GM23338 (cell line): ENCODE measurements around the gene CES2. TPM values are rescaled to one million over a fixed set of nuclear protein-coding genes. Genes with fewer than 3 reads are reported as not detected.

Experiments
- ATAC-seq: fragments of 200-7000 bp; cut with Tn5 transposase; 3 replicates; pipeline ENCODE4 v1.9.1; 2020
- DNase-seq: peaks from one replicate; pipeline ENCODE4 v3.0.0-alpha.2; 2015; ENCODE audit warnings: low spot score
- H2AFZ ChIP-seq: fragments of 200-600 bp; sonication (generic); 2 replicates; pipeline ENCODE4 v1.8.0; 2016; ENCODE audit warnings: antibody characterized with exemption, mild to moderate bottlenecking, moderate library complexity
- H3F3A ChIP-seq: fragments of 200-600 bp; sonication (generic); replicated peaks from 2 replicates; pipeline ENCODE4 v1.8.0; 2017; ENCODE audit warnings: antibody characterized with exemption, mixed run types, low read depth
- H3K27ac ChIP-seq: fragments of 200-600 bp; sonication (generic); 2 replicates; pipeline ENCODE4 v1.6.1; 2016; ENCODE audit warnings: low read depth
- H3K27me3 ChIP-seq: fragments of 200-600 bp; sonication (generic); 2 replicates; pipeline ENCODE4 v1.8.0; 2016; ENCODE audit warnings: mild to moderate bottlenecking, mixed run types, moderate library complexity; ENCODE audit not compliant: insufficient read depth
- H3K36me3 ChIP-seq: fragments of 200-600 bp; sonication (generic); 2 replicates; pipeline ENCODE4 v1.8.0; 2016; ENCODE audit warnings: mild to moderate bottlenecking; ENCODE audit not compliant: insufficient read depth
- H3K4me1 ChIP-seq: fragments of 200-600 bp; sonication (generic); 2 replicates; pipeline ENCODE4 v1.8.0; 2016; ENCODE audit warnings: mild to moderate bottlenecking, moderate library complexity; ENCODE audit not compliant: insufficient read depth
- H3K4me2 ChIP-seq: fragments of 200-600 bp; sonication (generic); 2 replicates; pipeline ENCODE4 v1.7.1; 2017; ENCODE audit warnings: mixed run types
- H3K4me3 ChIP-seq: fragments of 200-600 bp; sonication (generic); 2 replicates; pipeline ENCODE4 v1.6.1; 2016; ENCODE audit warnings: mixed run types
- H3K79me2 ChIP-seq: fragments of 200-600 bp; sonication (generic); replicated peaks from 2 replicates; pipeline ENCODE4 v1.8.0; 2017; ENCODE audit warnings: mild to moderate bottlenecking; ENCODE audit not compliant: insufficient read depth
- H3K9me2 ChIP-seq: fragments of 200-600 bp; sonication (generic); 2 replicates; pipeline ENCODE4 v1.8.0; 2017; ENCODE audit not compliant: insufficient read depth
- H4K20me1 ChIP-seq: fragments of 200-600 bp; sonication (generic); replicated peaks from 2 replicates; pipeline ENCODE4 v1.8.0; 2017; ENCODE audit warnings: mild to moderate bottlenecking; ENCODE audit not compliant: insufficient read depth
- H3K27ac Mint-ChIP-seq: 2 replicates; pipeline ENCODE4 v1.8.0; 2020; ENCODE audit warnings: inconsistent platforms, mild to moderate bottlenecking, moderate library complexity, mixed read lengths
- H3K27me3 Mint-ChIP-seq: 3 replicates; pipeline ENCODE4 v1.8.0; 2022; ENCODE audit warnings: low read depth, mild to moderate bottlenecking, moderate library complexity, mixed read lengths, inconsistent platforms; ENCODE audit not compliant: insufficient read depth, poor library complexity
- H3K36me3 Mint-ChIP-seq: 3 replicates; pipeline ENCODE4 v1.8.0; 2021; ENCODE audit warnings: low read depth, mild to moderate bottlenecking, inconsistent platforms, moderate library complexity, mixed read lengths
- H3K4me1 Mint-ChIP-seq: 3 replicates; pipeline ENCODE4 v1.8.0; 2020; ENCODE audit warnings: mild to moderate bottlenecking, inconsistent platforms, mixed read lengths
- H3K4me3 Mint-ChIP-seq: 3 replicates; pipeline ENCODE4 v1.8.0; 2021; ENCODE audit warnings: moderate library complexity, mild to moderate bottlenecking, inconsistent platforms, mixed read lengths
- H3K9me3 Mint-ChIP-seq: 3 replicates; pipeline ENCODE4 v1.8.0; 2020; ENCODE audit warnings: moderate library complexity, mild to moderate bottlenecking, inconsistent platforms, mixed read lengths
- CTCF ChIP-seq, 2 experiments: fragments of 200-600 bp in 1 of 2; sonication (generic) in 1 of 2; conservative IDR thresholded peaks; 2 replicates each; pipeline versions ENCODE4 v1.5.1 to v1.6.1; 2016 to 2017; ENCODE audit warnings: antibody characterized with exemption in 2 of 2, low read depth in 2 of 2, mild to moderate bottlenecking in 2 of 2, moderate library complexity in 1 of 2
- ETS1 ChIP-seq: IDR thresholded peaks from 2 replicates; pipeline ENCODE4 v1.6.1; 2016; ENCODE audit warnings: antibody characterized with exemption
- EZH2 ChIP-seq: fragments of 200-600 bp; sonication (generic); IDR thresholded peaks from one replicate; pipeline ENCODE4 v1.8.0; 2017; ENCODE audit warnings: antibody characterized with exemption, mild to moderate bottlenecking, low read depth; ENCODE audit not compliant: unreplicated experiment
- EZH2phosphoT487 ChIP-seq: fragments of 200-600 bp; sonication (generic); IDR thresholded peaks from one replicate; pipeline ENCODE4 v1.8.1; 2018; ENCODE audit warnings: antibody characterized with exemption; ENCODE audit not compliant: unreplicated experiment
- JUNB ChIP-seq: IDR thresholded peaks from one replicate; pipeline ENCODE4 v1.6.1; 2016; ENCODE audit warnings: antibody characterized with exemption; ENCODE audit not compliant: unreplicated experiment
- NANOG ChIP-seq: IDR thresholded peaks from 2 replicates; pipeline ENCODE4 v1.6.1; 2016; ENCODE audit warnings: antibody characterized with exemption, borderline replicate concordance
- POLR2AphosphoS5 ChIP-seq: IDR thresholded peaks from 2 replicates; pipeline ENCODE4 v1.6.1; 2016; ENCODE audit warnings: antibody characterized with exemption, low read depth
- REST ChIP-seq: IDR thresholded peaks from one replicate; pipeline ENCODE4 v1.6.1; 2018; ENCODE audit warnings: antibody characterized with exemption; ENCODE audit not compliant: unreplicated experiment
- polyA plus RNA-seq: library from polyadenylated mRNA; unstranded; fragments of >200 nt; fragmentation: Nextera tagmentation; extraction: Ambion mirVana; gene quantifications from 2 replicates; pipeline ENCODE4 v1.2.1, GENCODE V29; 2016
- total RNA-seq: library from RNA; depleted of rRNA; stranded (reverse); fragments of >200 nt; shearing (Covaris generic); gene quantifications from 2 replicates; pipeline ENCODE4 v1.2.3, GENCODE V29; 2014

CES2 gene
- total and polyA plus RNA-seq, 2 experiments from 2014 or later: 5.0 to 9.3 TPM

- TF ChIP-seq ETS1 (no peak), REST (no peak), CTCF (conservative IDR thresholded peaks at IDR 0.05; ENCODE audit: low read depth in 2 of 2) (no peak), NANOG (no peak), JUNB (no peak), POLR2AphosphoS5 (no peak), EZH2 (no peak)
Measured at GRCh38 chr16:66917741-66918140, 17.6 kb upstream of the CES2 start (continued).

GRCh38 chr16:66918355-66918754 lies 17.0 kb upstream of the CES2 start:
- Histone ChIP-seq H3F3A (no peaks in the 10 kb centered on the region), H3K9me2 (no peaks in the 10 kb centered on the region), H3K27ac (no peak overlapping the region), H3K4me2 (no peak overlapping the region), H3K4me3 (no peak overlapping the region), H2AFZ (no peak overlapping the region), H3K36me3 (no peaks in the 10 kb centered on the region), H3K4me1 (no peaks in the 10 kb centered on the region), H4K20me1 (no peaks in the 10 kb centered on the region), H3K79me2 (no peaks in the 10 kb centered on the region), H3K27me3 (peaks cover 5% of the 10 kb centered on the region)
- Mint-ChIP-seq H3K4me3 (no peak overlapping the region), H3K27ac (no peak overlapping the region), H3K36me3 (no peaks in the 10 kb centered on the region), H3K4me1 (no peaks in the 10 kb centered on the region; the same call in 2 of the 3 replicates), H3K27me3 (peaks cover 11% of the 10 kb centered on the region), H3K9me3 (no peaks in the 10 kb centered on the region)
- ATAC-seq (no peak), DNase-seq (no peak)
- TF ChIP-seq EZH2phosphoT487 (no peak), EZH2 (no peak)
